ENCODE data around the gene NCF2. TPM values are rescaled to one million over a fixed set of nuclear protein-coding genes. Genes with fewer than 3 reads are reported as not detected.
A peak's percentile ranks its signal among the peaks of the same experiment; 100 is the strongest.

Gene NCF2
- total RNA-seq, 1 experiment from 2014 or later, result 65.5 TPM

DNA sequence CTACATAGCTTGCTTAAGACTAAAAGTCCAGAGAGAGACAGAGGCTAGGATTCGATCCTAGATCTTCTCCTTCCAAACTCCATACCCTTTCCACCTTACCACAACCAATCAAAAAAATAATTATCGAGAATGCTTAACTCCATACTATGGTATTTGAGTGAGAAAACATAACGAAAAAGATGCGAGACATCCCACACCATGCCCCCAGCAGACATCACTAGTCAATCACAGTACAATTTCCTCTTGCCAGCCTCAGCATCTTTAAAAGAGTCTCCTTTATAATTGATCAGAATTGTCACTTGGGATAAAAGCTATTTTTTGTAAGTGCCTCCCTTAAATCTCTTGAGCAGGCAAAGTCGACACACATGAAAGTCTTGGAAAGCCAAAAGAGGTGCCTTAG is 875 bp downstream of the NCF2 start:
- no peaks in the 10 kb centered on the region for H3K36me3 ChIP-seq (ENCODE audit: low read depth)
- no peak overlapping the region for H2AFZ ChIP-seq
- H3K4me3 ChIP-seq, result peak overlapping the region; percentile 37; the same call in 1 of the 2 replicates
- TF ChIP-seq EZH2 (IDR thresholded peaks at IDR 0.05; ENCODE audit: low read depth), result no peak
- TF ChIP-seq, protein P1, sequence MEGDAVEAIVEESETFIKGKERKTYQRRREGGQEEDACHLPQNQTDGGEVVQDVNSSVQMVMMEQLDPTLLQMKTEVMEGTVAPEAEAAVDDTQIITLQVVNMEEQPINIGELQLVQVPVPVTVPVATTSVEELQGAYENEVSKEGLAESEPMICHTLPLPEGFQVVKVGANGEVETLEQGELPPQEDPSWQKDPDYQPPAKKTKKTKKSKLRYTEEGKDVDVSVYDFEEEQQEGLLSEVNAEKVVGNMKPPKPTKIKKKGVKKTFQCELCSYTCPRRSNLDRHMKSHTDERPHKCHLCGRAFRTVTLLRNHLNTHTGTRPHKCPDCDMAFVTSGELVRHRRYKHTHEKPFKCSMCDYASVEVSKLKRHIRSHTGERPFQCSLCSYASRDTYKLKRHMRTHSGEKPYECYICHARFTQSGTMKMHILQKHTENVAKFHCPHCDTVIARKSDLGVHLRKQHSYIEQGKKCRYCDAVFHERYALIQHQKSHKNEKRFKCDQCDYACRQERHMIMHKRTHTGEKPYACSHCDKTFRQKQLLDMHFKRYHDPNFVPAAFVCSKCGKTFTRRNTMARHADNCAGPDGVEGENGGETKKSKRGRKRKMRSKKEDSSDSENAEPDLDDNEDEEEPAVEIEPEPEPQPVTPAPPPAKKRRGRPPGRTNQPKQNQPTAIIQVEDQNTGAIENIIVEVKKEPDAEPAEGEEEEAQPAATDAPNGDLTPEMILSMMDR (conservative IDR thresholded peaks at IDR 0.05), result no peak
- BruUV-seq (replicated peaks), result no TSS peak
- H3K9me2 ChIP-seq (ENCODE audit: insufficient read depth), result no peaks in the 10 kb centered on the region
- H3K27me3 ChIP-seq (ENCODE audit: insufficient read depth, low read depth), result no peaks in the 10 kb centered on the region
- no peaks in the 10 kb centered on the region for H4K20me1 ChIP-seq (ENCODE audit: insufficient read depth)
- no peaks in the 10 kb centered on the region for H3K9me3 ChIP-seq (ENCODE audit: insufficient read depth, low read depth)
- peak overlapping the region; percentile 82 for H3K27ac ChIP-seq
- H3K4me1 ChIP-seq (replicated peaks; ENCODE audit: insufficient read depth), result peaks cover 32% of the 10 kb centered on the region
- peak overlapping the region; percentile 72 for H3K4me2 ChIP-seq
- H3F3A ChIP-seq (ENCODE audit: insufficient read depth, low read depth), result peaks cover 6% of the 10 kb centered on the region; the same call in 1 of the 2 replicates
- DNase-seq, result peak in 1 of 2 experiments; percentile 32
- intact Hi-C loops (cut with micrococcal nuclease; ENCODE audit: unreplicated experiment), result no loop called here
- CTCF ChIA-PET, result no interaction called here
- POLR2A ChIA-PET (ENCODE audit: unreplicated experiment), result interaction anchor here (0.6 kb wide), 1 partner anchor 19 kb away, joined by 3 read pairs; no protein-coding TSS in a partner anchor
- H3K79me2 ChIP-seq (ENCODE audit: low read depth), result no peaks in the 10 kb centered on the region

DNA sequence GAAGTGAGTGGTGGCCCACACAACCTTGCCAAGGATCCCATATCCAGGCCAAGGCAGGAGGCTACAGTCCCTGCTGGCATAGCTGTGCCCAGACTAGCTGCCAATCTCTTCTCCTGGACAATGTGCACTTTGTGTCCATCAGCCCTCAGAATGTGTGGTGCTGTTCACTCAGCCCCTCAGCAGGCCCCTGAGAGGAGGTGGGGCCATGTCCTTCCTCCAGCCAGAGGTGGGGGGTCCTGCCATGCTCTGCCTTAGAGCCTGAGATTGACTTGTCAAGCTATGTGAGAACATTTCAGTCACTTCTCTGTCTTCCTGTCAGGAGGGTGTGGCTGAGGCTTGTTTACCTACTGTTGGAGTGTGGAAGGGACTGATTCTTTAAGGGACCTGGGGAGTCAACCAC is 1.4 kb downstream of the NCF2 start:
- ChIA-PET CTCF (no interaction called here), POLR2A (ENCODE audit: unreplicated experiment) (interaction anchor here (0.6 kb wide), 1 partner anchor 19 kb away, joined by 3 read pairs; no protein-coding TSS in a partner anchor)
- H3K4me1 ChIP-seq (replicated peaks; ENCODE audit: insufficient read depth), result peaks cover 32% of the 10 kb centered on the region
- TF ChIP-seq EZH2 (IDR thresholded peaks at IDR 0.05; ENCODE audit: low read depth), result no peak
- TF ChIP-seq, protein P1 (conservative IDR thresholded peaks at IDR 0.05), result no peak
- H3K36me3 ChIP-seq (ENCODE audit: low read depth), result no peaks in the 10 kb centered on the region
- H3K79me2 ChIP-seq (ENCODE audit: low read depth), result no peaks in the 10 kb centered on the region
- no peaks in the 10 kb centered on the region for H3K9me3 ChIP-seq (ENCODE audit: insufficient read depth, low read depth)
- H3K4me2 ChIP-seq, result peak overlapping the region; percentile 72
- no peak overlapping the region for H2AFZ ChIP-seq
- peaks cover 6% of the 10 kb centered on the region; the same call in 1 of the 2 replicates for H3F3A ChIP-seq (ENCODE audit: insufficient read depth, low read depth)
- no peaks in the 10 kb centered on the region for H3K9me2 ChIP-seq (ENCODE audit: insufficient read depth)
- intact Hi-C loops (cut with micrococcal nuclease; ENCODE audit: unreplicated experiment), result no loop called here
- peak overlapping the region; percentile 82 for H3K27ac ChIP-seq
- H3K4me3 ChIP-seq, result peak overlapping the region; percentile 37; the same call in 1 of the 2 replicates
- peak in 1 of 2 experiments; percentile 35 for DNase-seq
- TSS peak; percentile 31 for BruUV-seq (replicated peaks)
- no peaks in the 10 kb centered on the region for H4K20me1 ChIP-seq (ENCODE audit: insufficient read depth)
- no peaks in the 10 kb centered on the region for H3K27me3 ChIP-seq (ENCODE audit: insufficient read depth, low read depth)

DNA sequence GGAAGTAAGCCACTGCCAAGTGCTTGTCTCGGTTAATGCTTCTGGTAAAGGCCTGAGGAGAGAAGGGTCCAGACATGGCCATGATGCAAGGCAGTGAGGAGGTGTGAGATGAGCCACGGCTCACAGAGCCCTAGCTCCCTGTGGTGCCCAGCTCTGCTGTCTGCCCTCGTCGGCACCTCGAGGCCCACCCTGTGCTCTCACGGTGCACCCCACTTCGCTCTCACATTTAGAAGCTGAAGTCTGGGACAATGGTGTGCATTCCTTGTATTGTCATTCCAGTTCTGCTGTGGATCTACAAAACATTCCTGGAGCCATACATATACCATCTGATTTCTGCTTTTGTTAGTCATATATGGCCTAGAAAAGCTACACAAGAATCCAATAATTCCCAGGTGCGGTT is 3.3 kb downstream of the NCF2 start:
- Histone ChIP-seq H2AFZ (no peak overlapping the region), H3K4me1 (replicated peaks; ENCODE audit: insufficient read depth) (peaks cover 32% of the 10 kb centered on the region), H3K9me2 (ENCODE audit: insufficient read depth) (no peaks in the 10 kb centered on the region), H3K79me2 (ENCODE audit: low read depth) (no peaks in the 10 kb centered on the region), H3K27me3 (ENCODE audit: insufficient read depth, low read depth) (no peaks in the 10 kb centered on the region), H3K4me3 (no peak overlapping the region), H4K20me1 (ENCODE audit: insufficient read depth) (no peaks in the 10 kb centered on the region), H3K4me2 (no peak overlapping the region), H3K9me3 (ENCODE audit: insufficient read depth, low read depth) (no peaks in the 10 kb centered on the region), H3K36me3 (ENCODE audit: low read depth) (no peaks in the 10 kb centered on the region), H3K27ac (no peak overlapping the region), H3F3A (ENCODE audit: insufficient read depth, low read depth) (peaks cover 6% of the 10 kb centered on the region; the same call in 1 of the 2 replicates)
- intact Hi-C loops (cut with micrococcal nuclease; ENCODE audit: unreplicated experiment), result no loop called here
- peak in 1 of 2 experiments; percentile 5 for DNase-seq
- TF ChIP-seq, protein P1 (conservative IDR thresholded peaks at IDR 0.05), result no peak
- no peak for TF ChIP-seq EZH2 (IDR thresholded peaks at IDR 0.05; ENCODE audit: low read depth)
- BruUV-seq (replicated peaks), result no TSS peak
- ChIA-PET CTCF (no interaction called here), POLR2A (ENCODE audit: unreplicated experiment) (no interaction called here)
